Prostate gland (tissue), 2 donors: ENCODE results near the gene ZNF836. TPM values are rescaled to one million over a fixed set of nuclear protein-coding genes. Genes with fewer than 3 reads are reported as not detected.
"Not testable (repeated sequence)": the region's sequence is repeated elsewhere in the genome, so short reads cannot be mapped to it uniquely, and the experiment has no call there.

Source experiments
- DNase-seq: peaks from one replicate; pipeline ENCODE4 v3.0.0-alpha.2; 2019; ENCODE audit warnings: low spot score
- H3K27ac ChIP-seq, 2 donors: fragments of 200-600 bp; sonication (generic); 2 replicates each; pipeline ENCODE4 v1.5.1; 2017 to 2019
- H3K27me3 ChIP-seq: fragments of 200-600 bp; sonication (generic); replicated peaks from 2 replicates; pipeline ENCODE4 v1.5.1; 2019; ENCODE audit not compliant: insufficient read depth
- H3K36me3 ChIP-seq, 2 donors: fragments of 200-600 bp; sonication (generic); 1 replicate in 1 of 2; 2 replicates in 1 of 2; pipeline versions ENCODE4 v1.5.1 to v1.8.1; 2017 to 2019
- H3K4me1 ChIP-seq: fragments of 200-600 bp; sonication (generic); replicated peaks from 2 replicates; pipeline ENCODE4 v1.5.1; 2019
- H3K4me3 ChIP-seq, 2 donors: fragments of 200-600 bp; sonication (generic); 2 replicates each; pipeline ENCODE4 v1.5.1; 2017 to 2019
- H3K9me3 ChIP-seq: fragments of 200-600 bp; sonication (generic); 2 replicates; pipeline ENCODE4 v1.5.1; 2017
- POLR2A ChIP-seq: fragments of 450-650 bp; IDR thresholded peaks from one replicate; pipeline ENCODE4 v1.6.1; 2016; ENCODE audit warnings: antibody characterized with exemption, mild to moderate bottlenecking
- POLR2AphosphoS5 ChIP-seq: sonication (generic); formaldehyde crosslinking; IDR thresholded peaks from one replicate; pipeline ENCODE4 v1.6.1; 2017; ENCODE audit warnings: antibody characterized with exemption
- WGBS: methylation state at CpG from one replicate; pipeline ENCODE4 v1.1.5; 2018; 5-methylcytosine and 5-hydroxymethylcytosine counted together
- intact Hi-C: fragments of 100-400 bp; cut with DNase I; formaldehyde crosslinking; loops from one replicate; pipeline ENCODE4 v1.14.2; 2022
- total RNA-seq, 2 donors: library from RNA; depleted of rRNA; stranded (reverse); fragments of >200 nt; gene quantifications; one replicate each; pipeline ENCODE4 v1.1.0, GENCODE V29; 2016
- TF ChIP-seq, protein P1 (sequence below), 4 experiments: fragments of 200-600 bp in 2 of 4; fragments of 450-650 bp in 2 of 4; sonication (generic) in 2 of 4; IDR thresholded peaks; 1 replicate in 3 of 4; 2 replicates in 1 of 4; pipeline ENCODE4 v1.5.1; 2016 to 2019; ENCODE audit warnings: antibody characterized with exemption in 4 of 4, mild to moderate bottlenecking in 2 of 4, moderate library complexity in 2 of 4

ZNF836 gene
- total RNA-seq, 2 donors from 2014 or later: 14.1 to 19.9 TPM

DNA sequence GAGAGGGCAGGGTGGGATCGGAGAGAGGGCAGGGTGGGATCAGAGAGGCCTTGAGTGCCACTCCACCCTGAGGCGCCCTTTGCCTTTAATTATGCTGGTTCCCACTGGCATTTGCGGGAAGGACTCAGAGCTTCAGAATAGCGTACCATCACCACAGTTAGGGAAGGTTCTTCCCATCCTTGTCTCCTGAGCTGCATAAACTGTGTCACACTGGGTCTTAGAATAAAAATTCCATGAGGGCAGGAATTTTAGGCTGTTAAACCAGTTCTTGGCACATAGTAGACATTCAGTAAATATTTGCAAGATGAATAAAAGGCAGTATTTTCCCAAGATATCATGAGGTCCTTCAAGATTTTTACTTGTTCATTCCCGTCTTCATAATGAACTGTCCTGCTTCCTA is 42.8 kb upstream of the ZNF836 start:
- no peak overlapping the region for H3K4me3 ChIP-seq
- TF ChIP-seq, protein P1, sequence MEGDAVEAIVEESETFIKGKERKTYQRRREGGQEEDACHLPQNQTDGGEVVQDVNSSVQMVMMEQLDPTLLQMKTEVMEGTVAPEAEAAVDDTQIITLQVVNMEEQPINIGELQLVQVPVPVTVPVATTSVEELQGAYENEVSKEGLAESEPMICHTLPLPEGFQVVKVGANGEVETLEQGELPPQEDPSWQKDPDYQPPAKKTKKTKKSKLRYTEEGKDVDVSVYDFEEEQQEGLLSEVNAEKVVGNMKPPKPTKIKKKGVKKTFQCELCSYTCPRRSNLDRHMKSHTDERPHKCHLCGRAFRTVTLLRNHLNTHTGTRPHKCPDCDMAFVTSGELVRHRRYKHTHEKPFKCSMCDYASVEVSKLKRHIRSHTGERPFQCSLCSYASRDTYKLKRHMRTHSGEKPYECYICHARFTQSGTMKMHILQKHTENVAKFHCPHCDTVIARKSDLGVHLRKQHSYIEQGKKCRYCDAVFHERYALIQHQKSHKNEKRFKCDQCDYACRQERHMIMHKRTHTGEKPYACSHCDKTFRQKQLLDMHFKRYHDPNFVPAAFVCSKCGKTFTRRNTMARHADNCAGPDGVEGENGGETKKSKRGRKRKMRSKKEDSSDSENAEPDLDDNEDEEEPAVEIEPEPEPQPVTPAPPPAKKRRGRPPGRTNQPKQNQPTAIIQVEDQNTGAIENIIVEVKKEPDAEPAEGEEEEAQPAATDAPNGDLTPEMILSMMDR (IDR thresholded peaks at IDR 0.05): no peak
- peaks cover 28 to 39% of the 10 kb centered on the region in 2 donors for H3K36me3 ChIP-seq
- no peaks in the 10 kb centered on the region for H3K9me3 ChIP-seq
- intact Hi-C loops: no loop called here
- DNase-seq: no peak
- WGBS: 77% methylated on average over 5 of the region's 5 CpGs
- no peaks in the 10 kb centered on the region for H3K27me3 ChIP-seq
- no peaks in the 10 kb centered on the region for H3K4me1 ChIP-seq
- no peak overlapping the region for H3K27ac ChIP-seq

DNA sequence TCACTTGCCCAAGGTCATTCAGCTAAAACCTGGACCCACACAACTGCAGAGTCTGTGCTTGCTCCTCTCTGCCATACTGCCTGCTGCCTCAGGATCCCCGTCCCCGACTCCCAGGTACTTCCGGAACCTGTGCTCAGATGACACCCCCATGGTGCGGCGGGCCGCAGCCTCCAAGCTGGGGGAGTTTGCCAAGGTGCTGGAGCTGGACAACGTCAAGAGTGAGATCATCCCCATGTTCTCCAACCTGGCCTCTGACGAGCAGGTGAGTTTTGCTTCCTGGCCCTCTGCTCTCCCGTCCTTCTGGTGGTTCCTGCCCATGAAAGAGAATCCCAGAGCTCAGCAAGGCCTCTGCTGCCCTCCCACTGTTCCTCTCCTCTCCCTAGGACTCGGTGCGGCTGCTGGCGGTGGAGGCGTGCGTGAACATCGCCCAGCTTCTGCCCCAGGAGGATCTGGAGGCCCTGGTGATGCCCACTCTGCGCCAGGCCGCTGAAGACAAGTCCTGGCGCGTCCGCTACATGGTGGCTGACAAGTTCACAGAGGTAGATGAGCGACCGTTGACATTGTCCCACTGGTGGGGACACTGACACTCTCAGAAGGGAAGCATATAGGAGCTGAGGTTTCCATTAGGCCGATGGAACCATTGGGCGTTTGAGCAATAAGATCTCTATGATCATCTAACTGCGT is 41.3 kb upstream of the ZNF836 start:
- peaks cover 20 to 39% of the 10 kb centered on the region in 2 donors for H3K36me3 ChIP-seq
- no peak overlapping the region for H3K4me3 ChIP-seq
- no peaks in the 10 kb centered on the region for H3K4me1 ChIP-seq
- intact Hi-C loops: no loop called here
- no peaks in the 10 kb centered on the region for H3K27me3 ChIP-seq
- H3K9me3 ChIP-seq: no peaks in the 10 kb centered on the region
- TF ChIP-seq POLR2A (no peak), POLR2AphosphoS5 (no peak)
- TF ChIP-seq, protein P1 (IDR thresholded peaks at IDR 0.05): no peak
- DNase-seq: no peak
- 93% methylated on average over 25 of the region's 25 CpGs for WGBS
- H3K27ac ChIP-seq: no peak overlapping the region

DNA sequence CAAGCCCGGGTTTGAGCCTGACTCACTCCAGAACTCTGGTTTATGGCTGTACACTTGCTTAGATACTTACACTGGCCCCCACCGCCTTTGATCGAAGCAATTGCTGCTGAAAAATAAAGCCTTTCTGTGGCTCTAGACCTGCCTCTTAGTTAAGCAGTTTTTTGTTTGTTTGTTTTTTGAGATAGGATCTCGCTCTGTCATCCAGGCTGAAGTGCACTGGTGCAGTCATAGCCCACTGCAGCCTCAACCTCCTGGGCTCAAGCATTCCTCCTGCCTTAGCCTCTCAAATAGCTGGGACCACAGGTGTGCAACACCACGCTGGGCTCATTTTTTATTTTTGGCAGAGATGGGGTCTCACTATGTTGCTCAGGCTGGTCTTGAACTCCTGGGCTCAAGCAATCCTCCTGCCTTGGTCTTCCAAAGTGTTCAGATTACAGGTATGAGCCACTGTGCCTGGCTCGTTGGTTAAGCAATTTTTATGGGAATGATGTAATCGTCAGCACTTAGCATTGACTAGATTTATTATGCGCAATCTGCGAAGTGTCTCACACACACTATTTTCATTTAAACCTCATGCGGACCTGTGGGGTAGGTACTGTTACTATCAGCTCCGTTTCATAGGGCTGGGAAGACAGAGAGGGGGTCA is 40.6 kb upstream of the ZNF836 start:
- no peaks in the 10 kb centered on the region for H3K4me1 ChIP-seq
- no peaks in the 10 kb centered on the region for H3K9me3 ChIP-seq
- no peak overlapping the region for H3K27ac ChIP-seq
- no peaks in the 10 kb centered on the region for H3K27me3 ChIP-seq
- intact Hi-C loops: no loop called here
- no peak for TF ChIP-seq POLR2A
- TF ChIP-seq POLR2AphosphoS5: no peak
- TF ChIP-seq, protein P1 (IDR thresholded peaks at IDR 0.05): no peak
- no peak overlapping the region for H3K4me3 ChIP-seq
- DNase-seq: no peak
- 79% methylated on average over 11 of the region's 11 CpGs for WGBS
- H3K36me3 ChIP-seq: peaks cover 19 to 39% of the 10 kb centered on the region in 2 donors

DNA sequence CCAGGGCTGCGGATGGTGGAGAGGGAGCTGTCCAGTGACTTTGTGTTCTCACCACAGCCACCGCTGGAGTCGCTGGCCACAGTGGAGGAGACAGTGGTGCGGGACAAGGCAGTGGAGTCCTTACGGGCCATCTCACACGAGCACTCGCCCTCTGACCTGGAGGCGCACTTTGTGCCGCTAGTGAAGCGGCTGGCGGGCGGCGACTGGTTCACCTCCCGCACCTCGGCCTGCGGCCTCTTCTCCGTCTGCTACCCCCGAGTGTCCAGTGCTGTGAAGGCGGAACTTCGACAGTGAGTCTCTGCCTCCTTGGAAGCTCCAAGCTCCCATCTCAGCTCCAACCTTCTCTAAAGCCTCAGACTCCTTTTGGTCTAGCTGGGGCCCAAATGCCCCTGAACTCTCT is 39.8 kb upstream of the ZNF836 start:
- Histone ChIP-seq H3K27ac (no peak overlapping the region), H3K4me3 (no peak overlapping the region), H3K9me3 (no peaks in the 10 kb centered on the region), H3K36me3 (peaks cover 20 to 33% of the 10 kb centered on the region in 2 donors), H3K27me3 (no peaks in the 10 kb centered on the region), H3K4me1 (no peaks in the 10 kb centered on the region)
- no peak for DNase-seq
- WGBS: 94% methylated on average over 20 of the region's 20 CpGs
- intact Hi-C loops: no loop called here
- TF ChIP-seq POLR2A: no peak
- TF ChIP-seq POLR2AphosphoS5: no peak
- TF ChIP-seq, protein P1 (IDR thresholded peaks at IDR 0.05): no peak

DNA sequence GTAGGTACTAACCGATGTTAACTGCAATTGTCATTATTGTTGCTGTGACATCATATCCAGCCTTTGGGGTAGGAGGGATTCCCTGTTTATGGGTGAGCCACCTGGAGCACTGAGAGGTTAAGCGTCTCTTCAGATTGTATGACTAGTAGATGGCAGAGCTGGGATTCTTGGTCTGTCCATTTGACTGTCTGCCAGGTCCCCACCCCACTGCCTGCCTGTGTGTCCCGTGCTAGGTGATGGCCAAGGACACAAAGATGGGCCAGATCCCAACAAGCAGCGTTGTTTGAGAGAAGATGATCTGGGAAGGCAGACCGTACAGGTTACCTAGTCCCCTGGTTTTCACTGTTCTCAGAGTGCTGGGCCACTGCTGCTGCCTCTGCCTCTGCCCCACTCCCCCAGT is 35.1 kb upstream of the ZNF836 start:
- TF ChIP-seq POLR2A: no peak
- TF ChIP-seq, protein P1 (IDR thresholded peaks at IDR 0.05): no peak
- TF ChIP-seq POLR2AphosphoS5: no peak
- Histone ChIP-seq H3K36me3 (peaks cover 12 to 21% of the 10 kb centered on the region in 2 donors), H3K27me3 (no peaks in the 10 kb centered on the region), H3K4me1 (no peaks in the 10 kb centered on the region), H3K4me3 (no peak overlapping the region), H3K9me3 (no peaks in the 10 kb centered on the region), H3K27ac (no peak overlapping the region)
- 71% methylated on average over 5 of the region's 5 CpGs for WGBS
- intact Hi-C loops: no loop called here
- no peak for DNase-seq

DNA sequence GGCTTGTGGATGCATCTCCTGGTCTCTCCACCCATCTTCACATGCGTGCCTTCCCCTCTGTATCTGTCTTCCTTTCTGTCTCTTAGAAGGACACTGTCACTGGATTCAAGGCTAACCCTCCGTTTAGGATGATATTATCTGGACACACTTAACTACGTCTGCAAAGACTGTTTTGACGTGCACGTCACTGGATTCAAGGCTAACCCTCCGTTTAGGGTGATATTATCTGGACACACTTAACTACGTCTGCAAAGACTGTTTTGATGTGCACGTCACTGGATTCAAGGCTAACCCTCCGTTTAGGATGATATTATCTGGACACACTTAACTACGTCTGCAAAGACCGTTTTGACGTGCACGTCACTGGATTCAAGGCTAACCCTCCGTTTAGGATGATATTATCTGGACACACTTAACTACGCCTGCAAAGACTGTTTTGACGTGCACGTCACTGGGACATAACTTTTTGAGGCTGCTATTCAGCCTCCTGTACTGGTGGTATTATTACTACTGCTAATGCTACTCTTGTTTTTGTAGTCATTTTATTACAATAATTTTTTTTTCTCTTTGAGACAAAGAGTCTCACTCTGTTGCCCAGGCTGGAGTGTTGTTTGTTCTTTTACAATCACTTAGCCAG is 29.5 kb upstream of the ZNF836 start:
- H3K4me1 ChIP-seq, DNase-seq, H3K27me3 ChIP-seq, intact Hi-C loops, H3K9me3 ChIP-seq, H3K27ac ChIP-seq, H3K4me3 ChIP-seq: not testable (repeated sequence)
- WGBS: 64% methylated on average over 17 of the region's 17 CpGs
- peaks cover 11 to 13% of the 10 kb centered on the region in 2 donors for H3K36me3 ChIP-seq
